ENCODE results near the gene HOXA3. TPM values are rescaled to one million over a fixed set of nuclear protein-coding genes. Genes with fewer than 3 reads are reported as not detected.

HOXA3 gene
- total RNA-seq, 1 experiment from 2014 or later: 8.6 TPM

GRCh38 chr7:27103489-27104226, 48.7 kb downstream of the HOXA3 start:
- peak; percentile 55 for DNase-seq (ENCODE audit: low read depth)

- DNase-seq (ENCODE audit: low read depth): peak; percentile 70
Observed at GRCh38 chr7:27102581-27103442, 49.6 kb downstream of the HOXA3 start, which contains the start of gene HOXA2. Gene HOXA2, minus strand, starts transcription at chr7:27102683. Its CDS starts 183 bp downstream, at chr7:27102500.

GRCh38 chr7:27101957-27102580, 50.3 kb downstream of the HOXA3 start:
- no peak for DNase-seq (ENCODE audit: low read depth)

- DNase-seq (ENCODE audit: low read depth): peak; percentile 55
Observed at GRCh38 chr7:27101171-27101956, 51.0 kb downstream of the HOXA3 start.

- DNase-seq (ENCODE audit: low read depth): no peak
Observed at GRCh38 chr7:27100694-27101170, 51.7 kb downstream of the HOXA3 start.

GRCh38 chr7:27099453-27100370, 52.7 kb downstream of the HOXA3 start:
- no peak for DNase-seq (ENCODE audit: low read depth)

GRCh38 chr7:27098578-27099451, 53.6 kb downstream of the HOXA3 start:
- no peak for DNase-seq (ENCODE audit: low read depth)

- peak; percentile 56 for DNase-seq (ENCODE audit: low read depth)
Observed at GRCh38 chr7:27097686-27098577, 54.5 kb downstream of the HOXA3 start.

- DNase-seq (ENCODE audit: low read depth): peak; percentile 64
Observed at GRCh38 chr7:27096768-27097514, 55.4 kb downstream of the HOXA3 start.

- peak; percentile 95 for DNase-seq (ENCODE audit: low read depth)
Observed at GRCh38 chr7:27095897-27096767, 56.3 kb downstream of the HOXA3 start, which contains the start of gene HOXA1. Gene HOXA1, minus strand, starts transcription at chr7:27096000. Its CDS starts 88 bp downstream, at chr7:27095912.

GRCh38 chr7:27095050-27095896, 57.1 kb downstream of the HOXA3 start:
- DNase-seq (ENCODE audit: low read depth): no peak

- DNase-seq (ENCODE audit: low read depth): no peak
Observed at GRCh38 chr7:27094304-27095049, 57.9 kb downstream of the HOXA3 start.

- no peak for DNase-seq (ENCODE audit: low read depth)
Observed at GRCh38 chr7:27093184-27093895, 59.0 kb downstream of the HOXA3 start.

- no peak for DNase-seq (ENCODE audit: low read depth)
Observed at GRCh38 chr7:27092819-27093110, 59.6 kb downstream of the HOXA3 start.

Data from M059J (cell line).